HepG2 (cell line): ENCODE data around the gene LENG1. TPM values are rescaled to one million over a fixed set of nuclear protein-coding genes. Genes with fewer than 3 reads are reported as not detected.

Experiments
- ASH2L ChIP-seq: fragments of 300-600, 200-600 bp; sonication (generic); IDR thresholded peaks from 2 replicates; pipeline ENCODE4 v1.7.0; 2017; ENCODE audit warnings: low read depth, mild to moderate bottlenecking, moderate library complexity, mixed read lengths, low read length; ENCODE audit not compliant: insufficient read length
- RARA ChIP-seq: IDR thresholded peaks from 2 replicates; pipeline ENCODE4 v1.6.1; 2016; ENCODE audit warnings: missing genetic modification reagents, missing compliant biosample characterization
- polyA plus RNA-seq, 8 experiments: library from polyadenylated mRNA; depleted of rRNA in 3 of 8; stranded (reverse) in 7 of 8; unstranded in 1 of 8; fragments of >200 nt; fragmentation: Illumina TruSeq in 4 of 8; extraction: Trizol in 4 of 8; gene quantifications; 2 replicates each; pipeline versions ENCODE4 v1.2.1 to v1.2.3, GENCODE V29; 2011 to 2016; ENCODE audit warnings: low read depth in 4 of 8, missing spikeins in 1 of 8, mixed read lengths in 1 of 8; ENCODE audit not compliant: insufficient read depth in 1 of 8
- total RNA-seq, 5 experiments: library from RNA; depleted of rRNA; stranded (reverse); fragments of >200 nt; fragmentation: Illumina TruSeq; extraction: Trizol; gene quantifications; 2 replicates each; pipeline ENCODE4 v1.2.3, GENCODE V29; 2016; ENCODE audit warnings: low read depth in 1 of 5
- TF ChIP-seq, protein P1 (sequence below): sonication (generic); formaldehyde crosslinking; IDR thresholded peaks from 2 replicates; pipeline ENCODE4 v1.4.0; 2020; ENCODE audit warnings: mild to moderate bottlenecking, missing genetic modification reagents
- TF ChIP-seq, protein P2 (sequence below): IDR thresholded peaks from 2 replicates; pipeline ENCODE4 v1.6.1; 2018; ENCODE audit warnings: missing genetic modification reagents
- TF ChIP-seq, protein P3 (sequence below): fragments of 450-650 bp; IDR thresholded peaks from 2 replicates; pipeline ENCODE4 v1.6.1; 2017; ENCODE audit warnings: mild to moderate bottlenecking
- TF ChIP-seq, protein P4 (sequence below): sonication (generic); formaldehyde crosslinking; IDR thresholded peaks from 2 replicates; pipeline ENCODE4 v1.4.0; 2020; ENCODE audit warnings: low read depth, mild to moderate bottlenecking, missing genetic modification reagents

Gene LENG1
- total and polyA plus RNA-seq, 2 of the 13 experiments (the other 11 are each of a cell fraction or from before 2014, with no cell fraction given) = 1.8 to 3.8 TPM

DNA sequence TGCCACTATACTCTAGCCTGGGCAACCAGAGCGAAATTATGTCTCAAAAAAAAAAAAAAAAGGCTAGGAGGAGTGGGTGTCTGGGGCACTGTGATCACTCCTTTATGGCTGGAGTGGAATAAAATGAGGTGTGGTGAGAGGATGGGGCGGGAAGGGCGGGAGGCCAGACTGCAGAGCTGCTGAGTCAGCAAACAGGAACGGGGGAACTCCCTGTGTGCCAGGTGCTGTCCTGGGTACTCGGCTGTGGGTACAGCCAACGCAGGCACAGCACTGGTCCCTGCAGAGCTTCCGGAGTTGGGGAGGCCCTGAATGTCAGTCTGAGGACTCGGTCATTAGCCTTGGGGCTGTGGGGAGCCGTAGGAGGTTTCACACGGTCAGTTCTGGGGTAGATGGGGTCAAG is 38.3 kb downstream of the LENG1 start (continued):
- TF ChIP-seq ASH2L = no peak
- TF ChIP-seq, protein P1, sequence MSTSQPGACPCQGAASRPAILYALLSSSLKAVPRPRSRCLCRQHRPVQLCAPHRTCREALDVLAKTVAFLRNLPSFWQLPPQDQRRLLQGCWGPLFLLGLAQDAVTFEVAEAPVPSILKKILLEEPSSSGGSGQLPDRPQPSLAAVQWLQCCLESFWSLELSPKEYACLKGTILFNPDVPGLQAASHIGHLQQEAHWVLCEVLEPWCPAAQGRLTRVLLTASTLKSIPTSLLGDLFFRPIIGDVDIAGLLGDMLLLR (CRISPR knock-in tag) = no peak
- TF ChIP-seq, protein P2, sequence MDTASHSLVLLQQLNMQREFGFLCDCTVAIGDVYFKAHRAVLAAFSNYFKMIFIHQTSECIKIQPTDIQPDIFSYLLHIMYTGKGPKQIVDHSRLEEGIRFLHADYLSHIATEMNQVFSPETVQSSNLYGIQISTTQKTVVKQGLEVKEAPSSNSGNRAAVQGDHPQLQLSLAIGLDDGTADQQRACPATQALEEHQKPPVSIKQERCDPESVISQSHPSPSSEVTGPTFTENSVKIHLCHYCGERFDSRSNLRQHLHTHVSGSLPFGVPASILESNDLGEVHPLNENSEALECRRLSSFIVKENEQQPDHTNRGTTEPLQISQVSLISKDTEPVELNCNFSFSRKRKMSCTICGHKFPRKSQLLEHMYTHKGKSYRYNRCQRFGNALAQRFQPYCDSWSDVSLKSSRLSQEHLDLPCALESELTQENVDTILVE (CRISPR knock-in tag) = no peak
- no peak for TF ChIP-seq RARA
- TF ChIP-seq, protein P3, sequence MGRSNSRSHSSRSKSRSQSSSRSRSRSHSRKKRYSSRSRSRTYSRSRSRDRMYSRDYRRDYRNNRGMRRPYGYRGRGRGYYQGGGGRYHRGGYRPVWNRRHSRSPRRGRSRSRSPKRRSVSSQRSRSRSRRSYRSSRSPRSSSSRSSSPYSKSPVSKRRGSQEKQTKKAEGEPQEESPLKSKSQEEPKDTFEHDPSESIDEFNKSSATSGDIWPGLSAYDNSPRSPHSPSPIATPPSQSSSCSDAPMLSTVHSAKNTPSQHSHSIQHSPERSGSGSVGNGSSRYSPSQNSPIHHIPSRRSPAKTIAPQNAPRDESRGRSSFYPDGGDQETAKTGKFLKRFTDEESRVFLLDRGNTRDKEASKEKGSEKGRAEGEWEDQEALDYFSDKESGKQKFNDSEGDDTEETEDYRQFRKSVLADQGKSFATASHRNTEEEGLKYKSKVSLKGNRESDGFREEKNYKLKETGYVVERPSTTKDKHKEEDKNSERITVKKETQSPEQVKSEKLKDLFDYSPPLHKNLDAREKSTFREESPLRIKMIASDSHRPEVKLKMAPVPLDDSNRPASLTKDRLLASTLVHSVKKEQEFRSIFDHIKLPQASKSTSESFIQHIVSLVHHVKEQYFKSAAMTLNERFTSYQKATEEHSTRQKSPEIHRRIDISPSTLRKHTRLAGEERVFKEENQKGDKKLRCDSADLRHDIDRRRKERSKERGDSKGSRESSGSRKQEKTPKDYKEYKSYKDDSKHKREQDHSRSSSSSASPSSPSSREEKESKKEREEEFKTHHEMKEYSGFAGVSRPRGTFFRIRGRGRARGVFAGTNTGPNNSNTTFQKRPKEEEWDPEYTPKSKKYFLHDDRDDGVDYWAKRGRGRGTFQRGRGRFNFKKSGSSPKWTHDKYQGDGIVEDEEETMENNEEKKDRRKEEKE = no peak
- TF ChIP-seq, protein P4, sequence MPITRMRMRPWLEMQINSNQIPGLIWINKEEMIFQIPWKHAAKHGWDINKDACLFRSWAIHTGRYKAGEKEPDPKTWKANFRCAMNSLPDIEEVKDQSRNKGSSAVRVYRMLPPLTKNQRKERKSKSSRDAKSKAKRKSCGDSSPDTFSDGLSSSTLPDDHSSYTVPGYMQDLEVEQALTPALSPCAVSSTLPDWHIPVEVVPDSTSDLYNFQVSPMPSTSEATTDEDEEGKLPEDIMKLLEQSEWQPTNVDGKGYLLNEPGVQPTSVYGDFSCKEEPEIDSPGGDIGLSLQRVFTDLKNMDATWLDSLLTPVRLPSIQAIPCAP (CRISPR knock-in tag) = no peak
